SU-DHL-6 (cell line): ENCODE data around the gene CFAP74.

Experiments used
- H2AFZ ChIP-seq: fragments of 200-600 bp; sonication (generic); 2 replicates; pipeline ENCODE4 v1.6.1; 2014; ENCODE audit warnings: low read depth, mild to moderate bottlenecking, moderate library complexity, mixed read lengths, antibody characterized with exemption, low read length; ENCODE audit not compliant: severe bottlenecking
- H3F3A ChIP-seq: fragments of 200-600 bp; shearing (Covaris generic); 2 replicates; pipeline ENCODE4 v1.6.0; 2016; ENCODE audit warnings: antibody characterized with exemption, mild to moderate bottlenecking; ENCODE audit not compliant: insufficient read depth
- H3K27ac ChIP-seq: fragments of 200-600 bp; sonication (generic); 2 replicates; pipeline ENCODE4 v1.5.1; 2016; ENCODE audit warnings: low read depth, mild to moderate bottlenecking, low read length, moderate library complexity, mixed read lengths
- H3K27me3 ChIP-seq: fragments of 200-600 bp; sonication (generic), shearing (Covaris generic); 2 replicates; pipeline ENCODE4 v1.6.0; 2014; ENCODE audit warnings: mild to moderate bottlenecking, low read length
- H3K36me3 ChIP-seq: fragments of 200-600 bp; sonication (generic); 2 replicates; pipeline ENCODE4 v1.6.1; 2014; ENCODE audit warnings: mild to moderate bottlenecking, low read length, mixed read lengths
- H3K4me2 ChIP-seq: fragments of 300-600, 200-600 bp; shearing (Covaris generic), sonication (generic); 2 replicates; pipeline ENCODE4 v1.6.0; 2014; ENCODE audit warnings: low read length, low read depth, mild to moderate bottlenecking; ENCODE audit not compliant: poor library complexity, severe bottlenecking
- H3K4me3 ChIP-seq: fragments of 200-600 bp; sonication (generic); 2 replicates; pipeline ENCODE4 v1.5.1; 2014; ENCODE audit warnings: antibody characterized with exemption, low read length, mild to moderate bottlenecking, mixed read lengths; ENCODE audit not compliant: insufficient read depth, poor library complexity, severe bottlenecking
- H3K79me2 ChIP-seq: fragments of 200-600 bp; sonication (generic); 2 replicates; pipeline ENCODE4 v1.6.1; 2014; ENCODE audit warnings: mild to moderate bottlenecking, low read length, moderate library complexity; ENCODE audit not compliant: insufficient read depth
- H3K9ac ChIP-seq: fragments of 200-600 bp; sonication (generic); 2 replicates; pipeline ENCODE4 v1.7.0; 2014; ENCODE audit warnings: mild to moderate bottlenecking, low read length
- H3K9me2 ChIP-seq: fragments of 200-600 bp; sonication (generic); replicated peaks from 2 replicates; pipeline ENCODE4 v1.6.1; 2014; ENCODE audit warnings: low read length; ENCODE audit not compliant: insufficient read depth
- H3K9me3 ChIP-seq: fragments of 200-600 bp; sonication (generic); 2 replicates; pipeline ENCODE4 v1.6.1; 2014; ENCODE audit warnings: low read length, mixed read lengths; ENCODE audit not compliant: insufficient read depth
- H4K20me1 ChIP-seq: fragments of 200-600 bp; sonication (generic); 2 replicates; pipeline ENCODE4 v1.6.1; 2014; ENCODE audit warnings: low read depth, mild to moderate bottlenecking, antibody characterized with exemption, low read length, moderate library complexity, mixed read lengths
- EZH2phosphoT487 ChIP-seq: fragments of 200-600 bp; sonication (generic), shearing (Covaris generic); conservative IDR thresholded peaks from 2 replicates; pipeline ENCODE4 v1.6.1; 2018; ENCODE audit warnings: mild to moderate bottlenecking, antibody characterized with exemption, low read length, moderate library complexity, mixed read lengths
- TF ChIP-seq, protein P1 (sequence below): fragments of 200-600 bp; sonication (generic); IDR thresholded peaks from one replicate; pipeline ENCODE4 v1.5.1; 2017; ENCODE audit warnings: antibody characterized with exemption, mild to moderate bottlenecking, low read length, moderate library complexity; ENCODE audit not compliant: insufficient read depth, poor library complexity, severe bottlenecking

Gene CFAP74

DNA sequence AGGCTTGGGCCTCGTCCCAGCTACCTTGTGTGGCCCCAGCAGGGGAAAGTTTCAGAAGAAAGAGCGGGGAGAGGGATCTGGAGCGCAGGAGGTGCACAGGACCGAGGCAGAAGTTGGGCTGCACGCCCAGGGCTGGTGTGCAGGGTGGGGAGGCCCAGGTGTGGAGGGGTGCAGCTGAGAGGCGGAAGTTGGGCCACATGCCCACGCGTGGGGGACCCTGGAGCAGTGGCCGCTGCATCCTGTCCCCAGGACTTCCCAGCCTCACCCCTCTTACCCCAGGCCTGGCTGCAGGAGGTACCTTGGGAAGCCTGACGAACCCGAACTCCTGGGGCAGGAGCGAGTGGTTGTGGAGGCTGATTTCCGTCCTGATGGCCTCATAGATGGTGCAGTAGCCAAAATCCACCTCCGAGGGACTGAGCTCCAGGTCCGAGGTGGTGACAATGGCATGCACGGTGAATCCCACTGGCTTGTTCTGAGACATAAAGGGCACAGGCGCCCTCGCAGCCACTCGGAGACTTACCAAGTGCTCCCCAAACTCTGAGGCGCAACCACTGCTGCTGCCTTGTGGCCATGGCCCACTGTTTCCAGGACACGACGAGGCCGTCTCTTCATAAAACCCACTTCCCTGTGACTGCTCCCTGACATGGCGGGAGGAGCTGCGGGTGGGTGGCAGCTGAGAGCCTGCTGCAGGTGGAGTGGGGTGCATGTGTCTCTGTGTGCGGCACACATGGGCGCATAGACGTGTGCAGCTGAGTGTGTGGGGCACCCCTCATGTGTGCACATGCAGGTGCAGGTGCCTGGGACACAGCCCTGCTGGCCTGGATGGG lies 64.1 kb downstream of the CFAP74 start:
- no peaks in the 10 kb centered on the region for H4K20me1 ChIP-seq
- no peaks in the 10 kb centered on the region for H3F3A ChIP-seq
- TF ChIP-seq, protein P1, sequence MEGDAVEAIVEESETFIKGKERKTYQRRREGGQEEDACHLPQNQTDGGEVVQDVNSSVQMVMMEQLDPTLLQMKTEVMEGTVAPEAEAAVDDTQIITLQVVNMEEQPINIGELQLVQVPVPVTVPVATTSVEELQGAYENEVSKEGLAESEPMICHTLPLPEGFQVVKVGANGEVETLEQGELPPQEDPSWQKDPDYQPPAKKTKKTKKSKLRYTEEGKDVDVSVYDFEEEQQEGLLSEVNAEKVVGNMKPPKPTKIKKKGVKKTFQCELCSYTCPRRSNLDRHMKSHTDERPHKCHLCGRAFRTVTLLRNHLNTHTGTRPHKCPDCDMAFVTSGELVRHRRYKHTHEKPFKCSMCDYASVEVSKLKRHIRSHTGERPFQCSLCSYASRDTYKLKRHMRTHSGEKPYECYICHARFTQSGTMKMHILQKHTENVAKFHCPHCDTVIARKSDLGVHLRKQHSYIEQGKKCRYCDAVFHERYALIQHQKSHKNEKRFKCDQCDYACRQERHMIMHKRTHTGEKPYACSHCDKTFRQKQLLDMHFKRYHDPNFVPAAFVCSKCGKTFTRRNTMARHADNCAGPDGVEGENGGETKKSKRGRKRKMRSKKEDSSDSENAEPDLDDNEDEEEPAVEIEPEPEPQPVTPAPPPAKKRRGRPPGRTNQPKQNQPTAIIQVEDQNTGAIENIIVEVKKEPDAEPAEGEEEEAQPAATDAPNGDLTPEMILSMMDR: no peak
- no peak for TF ChIP-seq EZH2phosphoT487
- no peaks in the 10 kb centered on the region for H3K79me2 ChIP-seq
- H3K27ac ChIP-seq: no peak overlapping the region
- H3K4me2 ChIP-seq: no peak overlapping the region
- H3K36me3 ChIP-seq: no peaks in the 10 kb centered on the region
- H3K27me3 ChIP-seq: no peaks in the 10 kb centered on the region
- no peak overlapping the region for H3K4me3 ChIP-seq
- no peaks in the 10 kb centered on the region for H3K9me2 ChIP-seq
- H2AFZ ChIP-seq: no peak overlapping the region
- peaks cover under 1% of the 10 kb centered on the region; the same call in 1 of the 2 replicates for H3K9me3 ChIP-seq
- H3K9ac ChIP-seq: no peak overlapping the region

DNA sequence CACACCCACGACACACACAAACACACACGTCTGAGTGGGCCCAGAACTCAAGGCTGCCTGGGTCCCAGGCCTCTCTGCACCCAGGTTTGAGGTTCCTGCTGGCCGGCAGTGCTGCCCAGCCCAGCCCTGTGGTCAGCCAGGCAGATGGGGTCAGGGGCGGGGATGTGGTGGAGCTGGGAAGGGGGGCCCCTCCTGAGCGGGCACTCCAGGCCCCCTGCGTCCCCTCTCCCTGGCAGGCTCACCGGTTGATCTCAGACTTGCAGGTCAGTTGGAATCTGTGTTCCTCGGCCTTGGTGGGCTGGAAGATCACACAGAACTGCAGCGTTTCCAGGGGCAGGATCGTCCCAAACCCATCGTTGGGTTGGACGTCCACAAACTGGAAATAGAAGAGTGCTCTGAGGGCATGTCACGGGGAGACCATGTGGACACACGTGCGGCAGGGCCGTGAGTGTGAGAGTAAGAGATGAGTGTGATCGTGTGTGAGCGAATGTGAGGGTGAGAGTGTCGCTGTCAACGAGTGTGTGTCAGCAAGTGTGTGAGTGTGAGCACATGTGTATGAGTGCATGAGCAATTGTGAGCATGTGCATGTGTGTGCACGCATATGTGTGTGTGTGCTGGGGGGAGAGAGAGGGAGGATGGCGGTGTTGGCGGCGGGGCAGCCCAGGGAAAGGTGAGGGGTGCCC lies 64.8 kb downstream of the CFAP74 start:
- no peak overlapping the region for H3K27ac ChIP-seq
- no peaks in the 10 kb centered on the region for H3F3A ChIP-seq
- peaks cover 7% of the 10 kb centered on the region; the same call in 1 of the 2 replicates for H3K9me3 ChIP-seq
- no peaks in the 10 kb centered on the region for H3K27me3 ChIP-seq
- H3K4me2 ChIP-seq: no peak overlapping the region
- no peak overlapping the region for H3K9ac ChIP-seq
- no peaks in the 10 kb centered on the region for H3K9me2 ChIP-seq
- H3K4me3 ChIP-seq: no peak overlapping the region
- H3K36me3 ChIP-seq: no peaks in the 10 kb centered on the region
- no peaks in the 10 kb centered on the region for H4K20me1 ChIP-seq
- TF ChIP-seq, protein P1: no peak
- no peak for TF ChIP-seq EZH2phosphoT487
- H3K79me2 ChIP-seq: no peaks in the 10 kb centered on the region
- no peak overlapping the region for H2AFZ ChIP-seq

DNA sequence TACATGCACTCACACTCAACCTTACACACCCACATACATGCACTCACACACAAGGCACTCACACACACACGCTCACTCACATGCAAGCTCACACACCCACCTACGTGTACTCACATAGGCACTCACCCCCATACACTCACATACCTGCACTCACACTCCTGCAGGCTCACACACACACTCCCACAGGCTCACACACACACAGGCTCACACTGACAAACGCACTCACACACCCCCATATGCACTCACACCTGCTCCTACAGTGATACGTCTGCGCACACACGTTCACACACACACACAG lies 65.4 kb downstream of the CFAP74 start:
- Histone ChIP-seq H3K9me3 (peaks cover 7% of the 10 kb centered on the region; the same call in 1 of the 2 replicates), H3F3A (no peaks in the 10 kb centered on the region), H3K4me3 (no peak overlapping the region), H3K79me2 (no peaks in the 10 kb centered on the region), H3K36me3 (no peaks in the 10 kb centered on the region), H3K9me2 (no peaks in the 10 kb centered on the region), H3K27ac (no peak overlapping the region), H2AFZ (no peak overlapping the region), H3K4me2 (no peak overlapping the region), H4K20me1 (no peaks in the 10 kb centered on the region), H3K9ac (no peak overlapping the region), H3K27me3 (no peaks in the 10 kb centered on the region)
- TF ChIP-seq EZH2phosphoT487: no peak
- TF ChIP-seq, protein P1: no peak
